ENCODE data around the gene CNOT10. TPM values are rescaled to one million over a fixed set of nuclear protein-coding genes. Genes with fewer than 3 reads are reported as not detected.

Gene CNOT10
- total RNA-seq, 1 donor from 2014 or later: 28.7 TPM

DNA sequence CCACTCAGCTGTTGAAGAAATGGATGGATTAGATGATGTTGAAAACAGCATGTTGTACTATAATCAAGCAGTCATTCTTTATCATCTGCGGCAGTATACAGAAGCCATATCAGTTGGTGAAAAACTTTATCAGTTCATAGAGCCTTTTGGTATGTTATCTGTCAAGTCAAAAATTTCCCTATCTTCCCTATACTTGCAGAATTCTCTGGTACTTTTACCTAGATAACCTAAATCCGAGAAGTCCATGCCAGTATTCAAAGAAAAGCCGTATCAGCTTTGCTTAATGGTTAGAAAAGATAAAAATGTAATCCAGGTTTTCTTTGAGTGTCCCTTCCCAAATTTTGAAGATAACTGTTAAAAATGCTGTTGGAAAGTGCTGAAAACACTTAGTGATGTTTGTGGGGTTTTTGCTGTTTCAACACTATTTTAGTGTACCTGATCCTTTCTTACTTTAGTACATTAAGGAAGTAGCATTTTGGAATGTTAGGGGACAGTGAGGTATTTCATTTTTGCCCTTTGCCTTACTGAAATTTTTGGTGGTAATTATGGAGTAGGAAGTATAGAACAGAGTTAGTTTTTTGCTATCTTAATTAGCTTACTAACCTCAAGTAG lies 23.8 kb downstream of the CNOT10 start:
- peaks cover 10% of the 10 kb centered on the region for H3K4me1 ChIP-seq
- no peak overlapping the region for H3K27ac ChIP-seq
- no peaks in the 10 kb centered on the region for H3K9me3 ChIP-seq
- intact Hi-C loops (cut with DNase I): no loop called here
- H3K4me3 ChIP-seq: no peak overlapping the region
- peaks cover 0 to 13% of the 10 kb centered on the region in 2 donors for H3K36me3 ChIP-seq
- no peak for DNase-seq (ENCODE audit: extremely low spot score in 2 of 2)
- no peaks in the 10 kb centered on the region for H3K27me3 ChIP-seq
- no peak for TF ChIP-seq POLR2A (IDR thresholded peaks at IDR 0.05)
- no peak for TF ChIP-seq CTCF (IDR thresholded peaks at IDR 0.05)
- no peak for TF ChIP-seq POLR2AphosphoS5 (IDR thresholded peaks at IDR 0.05; ENCODE audit: insufficient read depth in 1 of 2, low read depth in 1 of 2)

DNA sequence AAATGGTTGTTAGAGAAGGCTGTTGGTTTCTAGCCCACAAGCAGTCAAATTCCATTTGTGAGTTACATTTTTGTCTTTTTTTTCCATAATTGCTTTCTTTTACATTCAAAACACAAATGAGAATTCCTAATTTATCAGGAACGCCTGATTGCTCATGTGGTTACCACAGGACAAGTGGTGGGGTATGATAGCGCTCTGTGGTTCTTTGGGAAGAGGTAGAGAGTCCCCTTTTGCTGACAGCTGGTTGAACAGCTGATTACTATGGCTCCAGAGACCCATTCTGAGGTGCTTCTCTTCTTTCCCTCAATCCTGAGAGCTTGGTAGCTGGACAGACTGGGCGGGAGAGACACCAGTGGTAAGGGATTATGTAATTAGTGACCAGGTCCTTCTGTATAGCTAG lies 24.4 kb downstream of the CNOT10 start:
- no peak for DNase-seq (ENCODE audit: extremely low spot score in 2 of 2)
- intact Hi-C loops (cut with DNase I): no loop called here
- H3K36me3 ChIP-seq: peaks cover 0 to 13% of the 10 kb centered on the region in 2 donors
- peaks cover 10% of the 10 kb centered on the region for H3K4me1 ChIP-seq
- no peak overlapping the region for H3K4me3 ChIP-seq
- TF ChIP-seq POLR2AphosphoS5 (IDR thresholded peaks at IDR 0.05; ENCODE audit: insufficient read depth in 1 of 2, low read depth in 1 of 2) (no peak), POLR2A (IDR thresholded peaks at IDR 0.05) (no peak), CTCF (IDR thresholded peaks at IDR 0.05) (no peak)
- H3K9me3 ChIP-seq: no peaks in the 10 kb centered on the region
- no peaks in the 10 kb centered on the region for H3K27me3 ChIP-seq
- H3K27ac ChIP-seq: no peak overlapping the region

GRCh38 chr3:32712506-32713055 lies 27.6 kb downstream of the CNOT10 start:
- no peak overlapping the region for H3K4me3 ChIP-seq
- H3K27me3 ChIP-seq: no peaks in the 10 kb centered on the region
- no peaks in the 10 kb centered on the region for H3K4me1 ChIP-seq
- H3K27ac ChIP-seq: no peak overlapping the region
- intact Hi-C loops (cut with DNase I): no loop called here
- peaks cover 0 to 23% of the 10 kb centered on the region in 2 donors for H3K36me3 ChIP-seq
- no peaks in the 10 kb centered on the region for H3K9me3 ChIP-seq
- no peak for TF ChIP-seq POLR2A (IDR thresholded peaks at IDR 0.05)
- no peak for TF ChIP-seq POLR2AphosphoS5 (IDR thresholded peaks at IDR 0.05; ENCODE audit: insufficient read depth in 1 of 2, low read depth in 1 of 2)
- no peak for TF ChIP-seq CTCF (IDR thresholded peaks at IDR 0.05)
- DNase-seq (ENCODE audit: extremely low spot score in 2 of 2): no peak

DNA sequence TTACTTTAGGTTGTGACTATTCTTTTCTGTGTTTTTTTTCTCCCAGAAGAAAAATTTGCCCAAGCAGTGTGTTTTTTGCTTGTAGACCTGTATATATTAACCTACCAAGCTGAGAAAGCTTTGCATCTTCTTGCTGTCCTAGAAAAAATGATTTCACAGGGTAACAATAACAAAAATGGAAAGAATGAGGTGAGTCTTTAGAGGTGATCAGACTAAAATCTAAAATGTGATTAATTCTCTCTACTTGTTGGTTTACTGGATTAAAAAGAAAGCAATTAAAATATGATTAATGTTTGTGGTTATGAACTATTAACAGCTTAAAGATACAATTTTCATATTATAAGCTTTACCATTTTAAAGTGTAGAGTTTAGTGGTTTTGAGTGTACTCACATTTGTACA lies 28.2 kb downstream of the CNOT10 start:
- Histone ChIP-seq H3K36me3 (peaks cover 0 to 27% of the 10 kb centered on the region in 2 donors), H3K27me3 (no peaks in the 10 kb centered on the region), H3K4me3 (no peak overlapping the region), H3K4me1 (no peaks in the 10 kb centered on the region), H3K27ac (no peak overlapping the region), H3K9me3 (no peaks in the 10 kb centered on the region)
- no peak for DNase-seq (ENCODE audit: extremely low spot score in 2 of 2)
- intact Hi-C loops (cut with DNase I): no loop called here
- TF ChIP-seq POLR2A (IDR thresholded peaks at IDR 0.05) (no peak), POLR2AphosphoS5 (IDR thresholded peaks at IDR 0.05; ENCODE audit: insufficient read depth in 1 of 2, low read depth in 1 of 2) (no peak), CTCF (IDR thresholded peaks at IDR 0.05) (no peak)

GRCh38 chr3:32719335-32719734 lies 34.3 kb downstream of the CNOT10 start:
- no peak for TF ChIP-seq CTCF (IDR thresholded peaks at IDR 0.05)
- TF ChIP-seq POLR2AphosphoS5 (IDR thresholded peaks at IDR 0.05; ENCODE audit: insufficient read depth in 1 of 2, low read depth in 1 of 2): no peak
- TF ChIP-seq POLR2A (IDR thresholded peaks at IDR 0.05): no peak
- Histone ChIP-seq H3K4me1 (no peaks in the 10 kb centered on the region), H3K36me3 (peaks cover 0 to 33% of the 10 kb centered on the region in 2 donors), H3K4me3 (no peak overlapping the region), H3K9me3 (no peaks in the 10 kb centered on the region), H3K27ac (no peak overlapping the region), H3K27me3 (no peaks in the 10 kb centered on the region)
- DNase-seq (ENCODE audit: extremely low spot score in 2 of 2): no peak
- intact Hi-C loops (cut with DNase I): no loop called here

All from vagina (tissue), 2 donors.